ENCODE measurements around the gene SNAP29. TPM values are rescaled to one million over a fixed set of nuclear protein-coding genes. Genes with fewer than 3 reads are reported as not detected.
"Not testable (repeated sequence)": the region's sequence is repeated elsewhere in the genome, so short reads cannot be mapped to it uniquely, and the experiment has no call there.

The SNAP29 gene
- total RNA-seq, 1 donor from 2014 or later, result 18.3 TPM

DNA sequence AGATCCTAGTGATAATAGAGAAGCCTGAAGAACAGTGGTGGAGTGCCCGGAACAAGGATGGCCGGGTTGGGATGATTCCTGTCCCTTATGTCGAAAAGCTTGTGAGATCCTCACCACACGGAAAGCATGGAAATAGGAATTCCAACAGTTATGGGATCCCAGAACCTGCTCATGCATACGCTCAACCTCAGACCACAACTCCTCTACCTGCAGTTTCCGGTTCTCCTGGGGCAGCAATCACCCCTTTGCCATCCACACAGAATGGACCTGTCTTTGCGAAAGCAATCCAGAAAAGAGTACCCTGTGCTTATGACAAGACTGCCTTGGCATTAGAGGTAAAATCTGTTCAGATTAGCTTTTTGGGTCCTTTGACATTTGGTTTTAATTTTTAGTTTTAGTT is 75.1 kb downstream of the SNAP29 start:
- no peaks in the 10 kb centered on the region for H3K27me3 ChIP-seq (ENCODE audit: control insufficient read depth, insufficient read depth, low read length)
- DNase-seq (ENCODE audit: low read depth), result no peak
- no peak for TF ChIP-seq CTCF (IDR thresholded peaks at IDR 0.05; ENCODE audit: insufficient read depth, low read length, poor library complexity, severe bottlenecking)
- no peak overlapping the region for H3K4me3 ChIP-seq (ENCODE audit: low read depth, low read length)
- H3K36me3 ChIP-seq (ENCODE audit: control insufficient read depth, insufficient read depth, low read length), result peaks cover 1% of the 10 kb centered on the region

DNA sequence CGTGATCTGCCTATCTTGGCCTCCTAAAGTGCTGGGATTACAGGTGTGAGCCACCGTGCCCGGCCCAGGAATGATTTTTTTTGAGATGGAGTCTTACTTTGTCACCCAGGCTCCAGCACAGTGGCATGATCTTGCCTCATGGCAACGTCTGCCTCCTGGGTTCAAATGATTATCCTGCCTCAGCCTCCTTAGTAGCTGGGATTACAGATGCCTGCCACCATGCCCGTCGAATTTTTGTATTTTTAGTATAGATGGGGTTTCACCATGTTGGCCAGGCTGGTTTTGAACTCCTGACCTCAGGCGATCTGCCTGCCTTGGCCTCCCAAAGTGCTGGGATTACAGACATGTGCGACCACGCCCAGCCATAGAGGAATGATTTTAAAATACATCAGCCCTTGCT is 76.2 kb downstream of the SNAP29 start:
- not testable (repeated sequence) for H3K36me3 ChIP-seq (ENCODE audit: control insufficient read depth, insufficient read depth, low read length); H3K27me3 ChIP-seq (ENCODE audit: control insufficient read depth, insufficient read depth, low read length); DNase-seq (ENCODE audit: low read depth); H3K4me3 ChIP-seq (ENCODE audit: low read depth, low read length)

DNA sequence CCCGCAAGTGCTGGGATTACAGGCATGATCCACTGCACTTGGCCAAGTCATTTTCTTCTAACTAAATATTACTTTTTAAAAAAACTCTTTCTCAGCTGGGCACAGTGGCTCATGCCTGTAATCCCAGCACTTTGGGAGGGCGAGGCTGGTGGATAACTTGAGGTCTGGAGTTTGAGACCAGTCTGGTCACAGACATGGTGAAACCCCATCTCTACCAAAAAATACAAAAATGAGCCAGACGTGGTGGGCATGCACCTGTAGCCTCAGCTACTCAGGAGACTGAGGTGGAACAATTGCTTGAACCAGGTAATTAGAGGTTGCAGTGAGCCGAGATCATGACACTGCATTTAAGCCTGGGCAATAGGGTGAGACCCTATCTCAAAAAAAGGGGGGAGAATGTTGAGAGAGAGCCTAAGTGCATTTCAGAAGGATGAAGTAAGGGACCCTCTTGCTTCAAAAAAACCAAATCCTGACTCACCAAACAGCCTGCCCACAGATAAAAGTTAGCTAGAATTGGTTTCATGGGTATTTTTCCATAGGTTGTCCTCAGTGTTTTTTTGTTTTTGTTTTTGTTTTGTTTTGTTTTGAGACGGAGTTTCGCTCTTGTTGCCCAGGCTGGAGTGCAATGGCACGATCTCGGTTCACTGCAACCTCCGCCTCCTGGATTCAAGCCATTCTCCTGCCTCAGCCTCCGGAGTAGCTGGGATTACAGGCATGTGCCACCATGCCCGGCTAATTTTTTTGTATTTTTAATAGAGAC is 77.2 kb downstream of the SNAP29 start:
- not testable (repeated sequence) for H3K36me3 ChIP-seq (ENCODE audit: control insufficient read depth, insufficient read depth, low read length); H3K4me3 ChIP-seq (ENCODE audit: low read depth, low read length); DNase-seq (ENCODE audit: low read depth); H3K27me3 ChIP-seq (ENCODE audit: control insufficient read depth, insufficient read depth, low read length)

- Histone ChIP-seq H3K4me3 (ENCODE audit: low read depth, low read length) (no peak overlapping the region), H3K36me3 (ENCODE audit: control insufficient read depth, insufficient read depth, low read length) (peaks cover 1% of the 10 kb centered on the region), H3K27me3 (ENCODE audit: control insufficient read depth, insufficient read depth, low read length) (no peaks in the 10 kb centered on the region)
- no peak for TF ChIP-seq CTCF (IDR thresholded peaks at IDR 0.05; ENCODE audit: insufficient read depth, low read length, poor library complexity, severe bottlenecking)
- no peak for DNase-seq (ENCODE audit: low read depth)
Observed at GRCh38 chr22:20937031-20937793, 78.4 kb downstream of the SNAP29 start.

- H3K4me3 ChIP-seq (ENCODE audit: low read depth, low read length), result no peak overlapping the region
- H3K36me3 ChIP-seq (ENCODE audit: control insufficient read depth, insufficient read depth, low read length), result peaks cover 1% of the 10 kb centered on the region
- no peaks in the 10 kb centered on the region for H3K27me3 ChIP-seq (ENCODE audit: control insufficient read depth, insufficient read depth, low read length)
- no peak for DNase-seq (ENCODE audit: low read depth)
- TF ChIP-seq CTCF (IDR thresholded peaks at IDR 0.05; ENCODE audit: insufficient read depth, low read length, poor library complexity, severe bottlenecking), result no peak
Observed at GRCh38 chr22:20937794-20938671, 79.2 kb downstream of the SNAP29 start.

DNA sequence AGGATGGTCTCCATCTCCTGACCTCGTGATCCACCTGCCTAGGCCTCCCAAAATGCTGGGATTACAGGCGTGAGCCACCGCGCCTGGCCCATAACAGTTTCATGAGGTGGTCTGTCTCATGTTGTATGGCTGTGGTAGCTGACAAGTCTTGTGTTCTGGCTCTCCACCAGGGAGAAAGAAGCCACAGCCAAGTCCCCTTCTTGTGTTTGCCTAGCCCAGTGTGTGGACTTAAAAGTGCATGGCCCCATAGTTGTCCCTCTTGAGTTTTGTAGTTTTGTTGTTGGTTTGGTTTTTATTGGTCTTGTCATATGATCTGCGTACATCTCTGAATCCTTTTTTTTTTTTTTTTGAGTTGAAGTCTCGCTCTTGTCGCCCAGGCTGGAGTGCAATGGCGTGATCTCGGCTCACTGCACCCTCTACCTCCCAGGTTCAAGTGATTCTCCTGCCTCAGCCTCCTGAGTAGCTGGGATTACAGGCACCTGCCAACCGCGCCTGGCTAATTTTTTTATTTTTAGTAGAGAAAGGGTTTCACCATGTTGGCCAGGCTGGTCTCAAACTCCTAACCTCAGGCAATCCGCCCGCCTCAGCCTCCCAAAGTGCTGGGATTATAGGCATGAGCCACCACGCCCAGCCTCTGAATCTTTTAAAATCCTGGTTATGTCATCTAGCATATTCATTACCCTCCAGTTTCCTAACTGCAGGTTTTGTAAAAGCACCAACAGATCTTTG is 80.8 kb downstream of the SNAP29 start:
- not testable (repeated sequence) for H3K4me3 ChIP-seq (ENCODE audit: low read depth, low read length); DNase-seq (ENCODE audit: low read depth); H3K36me3 ChIP-seq (ENCODE audit: control insufficient read depth, insufficient read depth, low read length); H3K27me3 ChIP-seq (ENCODE audit: control insufficient read depth, insufficient read depth, low read length)
